EH (cell line): Measurements from ENCODE around the gene ADPRH.
"Not testable (repeated sequence)": the region's sequence is repeated elsewhere in the genome, so short reads cannot be mapped to it uniquely, and the experiment has no call there.

Experiments used
- DNase-seq: peaks from one replicate; pipeline ENCODE4 v3.0.0-alpha.2; 2015; ENCODE audit warnings: low read depth

Gene ADPRH

GRCh38 chr3:119559441-119559963 lies 19.8 kb upstream of the ADPRH start, which contains the start of gene CD80:
Gene CD80 (minus strand): TSS chr3:119559614. CDS start chr3:119557728, 1,886 bp downstream.
- DNase-seq = peak; percentile 60

- no peak for DNase-seq
Observed at GRCh38 chr3:119560160-119560559, 19.1 kb upstream of the ADPRH start.

GRCh38 chr3:119562307-119562961 lies 16.9 kb upstream of the ADPRH start:
- no peak for DNase-seq

GRCh38 chr3:119563334-119563733 lies 16.0 kb upstream of the ADPRH start:
- DNase-seq = not testable (repeated sequence)

GRCh38 chr3:119569156-119569555 lies 10.1 kb upstream of the ADPRH start:
- no peak for DNase-seq

GRCh38 chr3:119570229-119570628 lies 9.1 kb upstream of the ADPRH start:
- DNase-seq = no peak

GRCh38 chr3:119571230-119571629 lies 8.1 kb upstream of the ADPRH start:
- no peak for DNase-seq

- DNase-seq = no peak
Observed at GRCh38 chr3:119571688-119572087, 7.6 kb upstream of the ADPRH start.

- no peak for DNase-seq
Observed at GRCh38 chr3:119575507-119575906, 3.8 kb upstream of the ADPRH start.

- no peak for DNase-seq
Observed at GRCh38 chr3:119580067-119580760, 922 bp downstream of the ADPRH start.

GRCh38 chr3:119582178-119582577 lies 2.9 kb downstream of the ADPRH start:
- no peak for DNase-seq

- DNase-seq = no peak
Observed at GRCh38 chr3:119585208-119585607, 5.9 kb downstream of the ADPRH start.

- peak; percentile 44 for DNase-seq
Observed at GRCh38 chr3:119585856-119586570, 6.7 kb downstream of the ADPRH start.

- peak; percentile 62 for DNase-seq
Observed at GRCh38 chr3:119586733-119587172, 7.5 kb downstream of the ADPRH start.

- peak; percentile 15 for DNase-seq
Observed at GRCh38 chr3:119588112-119588511, 8.8 kb downstream of the ADPRH start.

GRCh38 chr3:119589102-119589773 lies 9.9 kb downstream of the ADPRH start:
- DNase-seq = peak; percentile 38

GRCh38 chr3:119590706-119591105 lies 11.4 kb downstream of the ADPRH start:
- no peak for DNase-seq

GRCh38 chr3:119592861-119593260 lies 13.6 kb downstream of the ADPRH start:
- DNase-seq = no peak

- no peak for DNase-seq
Observed at GRCh38 chr3:119594066-119594465, 14.8 kb downstream of the ADPRH start.

- DNase-seq = not testable (repeated sequence)
Observed at GRCh38 chr3:119594929-119595328, 15.6 kb downstream of the ADPRH start.

- no peak for DNase-seq
Observed at GRCh38 chr3:119595639-119596334, 16.5 kb downstream of the ADPRH start.
